Activated CD8-positive, alpha-beta T cell treated with anti-CD3 and anti-CD28 coated beads for 36 hours (primary cell): ENCODE measurements around the gene MSL1. TPM values are rescaled to one million over a fixed set of nuclear protein-coding genes. Genes with fewer than 3 reads are reported as not detected.

Experiments used
- ATAC-seq: fragments of 200-7000 bp; cut with Tn5 transposase; one replicate; pipeline ENCODE4 v1.10.0; 2021; ENCODE audit warnings: mild to moderate bottlenecking, moderate library complexity
- CTCF ChIA-PET: fragments of 350-600 bp; sonication (Branson Sonifier 250); formaldehyde crosslinking; loops from one replicate; lab custom pipeline; 2021; ENCODE audit warnings: antibody characterized with exemption; lab: Charles Lee
- POLR2A ChIA-PET: fragments of 350-600 bp; sonication (Branson Sonifier 250); formaldehyde crosslinking; loops from one replicate; lab custom pipeline; 2021; ENCODE audit warnings: antibody characterized with exemption; lab: Charles Lee
- DNase-seq: peaks from one replicate; pipeline ENCODE4 v3.0.0-alpha.2; 2020
- H3K27ac Mint-ChIP-seq: one replicate; pipeline ENCODE4 v1.8.0; 2021; ENCODE audit warnings: mild to moderate bottlenecking, mixed read lengths
- H3K27me3 Mint-ChIP-seq: one replicate; pipeline ENCODE4 v1.8.0; 2021; ENCODE audit warnings: mixed read lengths
- H3K36me3 Mint-ChIP-seq: one replicate; pipeline ENCODE4 v1.8.0; 2021; ENCODE audit warnings: low read depth, mixed read lengths
- H3K4me1 Mint-ChIP-seq: one replicate; pipeline ENCODE4 v1.8.0; 2021; ENCODE audit warnings: low read depth, mixed read lengths
- H3K4me3 Mint-ChIP-seq: one replicate; pipeline ENCODE4 v1.8.0; 2021; ENCODE audit warnings: mild to moderate bottlenecking, moderate library complexity, mixed read lengths
- H3K9me3 Mint-ChIP-seq: one replicate; pipeline ENCODE4 v1.8.0; 2021; ENCODE audit warnings: mixed read lengths
- CTCF ChIP-seq: fragments of 200-600 bp; IDR thresholded peaks from one replicate; pipeline ENCODE4 v1.8.0; 2022; ENCODE audit warnings: antibody characterized with exemption, mild to moderate bottlenecking
- intact Hi-C: fragments of 100-400 bp; cut with micrococcal nuclease; formaldehyde crosslinking; loops from one replicate; pipeline ENCODE4 v1.10.0; 2022
- total RNA-seq, 2 experiments: library from RNA; stranded (reverse); gene quantifications; one replicate each; pipeline ENCODE4 v1.2.3, GENCODE V29; 2021

The MSL1 gene
- 10 to 100 TPM; 69.0 to 70.1 TPM for total RNA-seq

GRCh38 chr17:40121181-40122135 lies at the start of gene MSL1:
Gene MSL1 (plus strand): TSS chr17:40121971. CDS start chr17:40122613, 642 bp downstream.
- H3K4me1 Mint-ChIP-seq = peaks cover 31% of the 10 kb centered on the region
- ChIA-PET CTCF (interaction anchor here (0.8 to 8.3 kb wide), 5 partner anchors 10 to 70 kb away, joined by 4 to 80 read pairs (median 5); no protein-coding TSS in a partner anchor), POLR2A (interaction anchor here (0.6 to 5.3 kb wide), 11 partner anchors 8 to 130 kb away, joined by 3 to 50 read pairs (median 4); partner anchors contain the start of genes CASC3 and WIPF2)
- intact Hi-C loops = no loop called here
- peak within 1 kb of the TSS; percentile 76 for H3K27ac Mint-ChIP-seq
- H3K4me3 Mint-ChIP-seq = peak within 1 kb of the TSS; percentile 93
- TF ChIP-seq CTCF = no peak
- ATAC-seq (peak; percentile 76), DNase-seq (peak; percentile 85)
- no peaks in the 10 kb centered on the region for H3K9me3 Mint-ChIP-seq
- peaks cover 24% of the 10 kb centered on the region for H3K36me3 Mint-ChIP-seq
- no peaks in the 10 kb centered on the region for H3K27me3 Mint-ChIP-seq

- peaks cover 64% of the 10 kb centered on the region for H3K4me1 Mint-ChIP-seq
- DNase-seq (no peak), ATAC-seq (no peak)
- TF ChIP-seq CTCF = no peak
- H3K27ac Mint-ChIP-seq = peak overlapping the region; percentile 42
- no peak overlapping the region for H3K4me3 Mint-ChIP-seq
- POLR2A ChIA-PET = interaction anchor here (1.1 kb wide), 1 partner anchor 31 kb away, joined by 3 read pairs; no protein-coding TSS in a partner anchor
- H3K27me3 Mint-ChIP-seq = no peaks in the 10 kb centered on the region
- intact Hi-C loops = no loop called here
- no peaks in the 10 kb centered on the region for H3K9me3 Mint-ChIP-seq
- CTCF ChIA-PET = interaction anchor here (1.1 to 6.9 kb wide), 5 partner anchors 11 to 45 kb away, joined by 3 to 168 read pairs (median 5); partner anchors contain the start of gene THRA
- H3K36me3 Mint-ChIP-seq = no peaks in the 10 kb centered on the region
Measured at GRCh38 chr17:40072040-40072734, 49.6 kb upstream of the MSL1 start.

- POLR2A ChIA-PET = interaction anchor here (0.8 to 1.1 kb wide), 4 partner anchors 10 to 26 kb away, joined by 3 to 4 read pairs (median 3); partner anchors contain the start of genes MED24 and THRA
- no peaks in the 10 kb centered on the region for H3K27me3 Mint-ChIP-seq
- H3K4me3 Mint-ChIP-seq = no peak overlapping the region
- TF ChIP-seq CTCF = no peak
- ATAC-seq (no peak), DNase-seq (no peak)
- intact Hi-C loops = no loop called here
- CTCF ChIA-PET = interaction anchor here (1.0 to 6.9 kb wide), 8 partner anchors 11 to 47 kb away, joined by 3 to 168 read pairs (median 6); partner anchors contain the start of genes MED24, NR1D1 and THRA
- H3K4me1 Mint-ChIP-seq = peaks cover 57% of the 10 kb centered on the region
- no peaks in the 10 kb centered on the region for H3K36me3 Mint-ChIP-seq
- no peaks in the 10 kb centered on the region for H3K9me3 Mint-ChIP-seq
- peak overlapping the region; percentile 13 for H3K27ac Mint-ChIP-seq
Measured at GRCh38 chr17:40072735-40073346, 48.9 kb upstream of the MSL1 start.

- no peaks in the 10 kb centered on the region for H3K36me3 Mint-ChIP-seq
- peaks cover 50% of the 10 kb centered on the region for H3K4me1 Mint-ChIP-seq
- peak overlapping the region; percentile 43 for H3K27ac Mint-ChIP-seq
- H3K4me3 Mint-ChIP-seq = no peak overlapping the region
- ATAC-seq (no peak), DNase-seq (no peak)
- intact Hi-C loops = no loop called here
- TF ChIP-seq CTCF = no peak
- ChIA-PET POLR2A (interaction anchor here (0.8 to 1.7 kb wide), 5 partner anchors 10 to 25 kb away, joined by 3 to 5 read pairs (median 3); partner anchors contain the start of genes MED24 and THRA), CTCF (interaction anchor here (0.8 to 6.9 kb wide), 14 partner anchors 11 to 147 kb away, joined by 3 to 168 read pairs (median 7); partner anchors contain the start of genes CSF3, MED24, NR1D1 and THRA)
- H3K9me3 Mint-ChIP-seq = no peaks in the 10 kb centered on the region
- no peaks in the 10 kb centered on the region for H3K27me3 Mint-ChIP-seq
Measured at GRCh38 chr17:40073454-40074174, 48.2 kb upstream of the MSL1 start.
